ENCODE data around the gene PALM. TPM values are rescaled to one million over a fixed set of nuclear protein-coding genes. Genes with fewer than 3 reads are reported as not detected.

PALM gene
- total RNA-seq, 1 experiment from 2014 or later: 18.5 TPM

DNA sequence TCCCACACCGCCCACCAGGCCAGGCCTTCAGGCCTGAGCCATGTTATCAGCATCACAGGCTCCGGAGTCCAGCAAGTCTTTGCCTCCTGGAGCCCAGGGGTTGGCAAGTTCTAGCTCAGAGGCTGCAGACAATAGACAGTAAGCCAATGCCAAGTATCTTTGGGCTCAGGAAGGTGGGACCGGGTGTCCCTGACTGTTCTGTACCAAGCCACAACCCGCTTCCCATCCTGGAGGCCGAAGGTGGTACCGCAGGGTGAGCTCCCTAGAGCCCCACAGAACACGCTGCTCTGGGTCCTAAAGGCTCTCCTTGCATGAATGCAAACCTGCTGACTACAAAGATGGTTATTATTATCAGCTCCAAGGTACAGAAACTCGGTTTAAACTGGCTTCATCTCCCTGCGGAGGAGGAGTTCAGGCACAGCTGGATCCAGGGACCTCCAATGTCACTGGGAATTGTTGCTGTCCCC lies 38.1 kb upstream of the PALM start:
- H2BK12ac ChIP-seq (ENCODE audit: insufficient read length, low read depth, low read length): no peak overlapping the region
- no peak overlapping the region for H4K8ac ChIP-seq (replicated peaks; ENCODE audit: insufficient read length, low read depth, low read length)
- H3K27me3 Mint-ChIP-seq (ENCODE audit: low read depth): peaks cover 52% of the 10 kb centered on the region
- H3K79me1 ChIP-seq (ENCODE audit: insufficient read depth, low read depth, low read length, poor library complexity, severe bottlenecking): no peaks in the 10 kb centered on the region
- no peaks in the 10 kb centered on the region for H3K23me2 ChIP-seq (ENCODE audit: insufficient read length, low read depth, low read length, poor library complexity, severe bottlenecking)
- no peak overlapping the region for H2BK5ac ChIP-seq (ENCODE audit: insufficient read length, low read length)
- no peak overlapping the region for H3K27ac Mint-ChIP-seq
- no peak overlapping the region for H3K4me2 ChIP-seq (ENCODE audit: insufficient read depth, insufficient read length, low read length)
- H3K4me1 ChIP-seq (ENCODE audit: insufficient read depth, low read length): no peaks in the 10 kb centered on the region
- H3K4me3 Mint-ChIP-seq: no peak overlapping the region
- no peak overlapping the region for H2BK20ac ChIP-seq (ENCODE audit: low read depth, low read length, poor library complexity, severe bottlenecking)
- no peak overlapping the region for H3K14ac ChIP-seq (ENCODE audit: insufficient read depth, low read length)
- no peaks in the 10 kb centered on the region for H3K27me3 ChIP-seq (ENCODE audit: insufficient read depth, low read length)
- H3K56ac ChIP-seq (ENCODE audit: insufficient read length, low read depth, low read length): no peak overlapping the region
- DNase-seq: peak; percentile 63
- no peak overlapping the region for H3K18ac ChIP-seq (ENCODE audit: insufficient read length, low read depth, low read length)
- no peaks in the 10 kb centered on the region for H3K9me3 ChIP-seq (ENCODE audit: control insufficient read depth, low read depth, low read length)
- no peaks in the 10 kb centered on the region for H3K79me2 ChIP-seq (ENCODE audit: insufficient read depth, low read length)
- no peak overlapping the region for H3T11ph ChIP-seq (ENCODE audit: low read length)
- no peak overlapping the region for H3K4ac ChIP-seq (ENCODE audit: low read depth, low read length)
- TF ChIP-seq, protein P1, sequence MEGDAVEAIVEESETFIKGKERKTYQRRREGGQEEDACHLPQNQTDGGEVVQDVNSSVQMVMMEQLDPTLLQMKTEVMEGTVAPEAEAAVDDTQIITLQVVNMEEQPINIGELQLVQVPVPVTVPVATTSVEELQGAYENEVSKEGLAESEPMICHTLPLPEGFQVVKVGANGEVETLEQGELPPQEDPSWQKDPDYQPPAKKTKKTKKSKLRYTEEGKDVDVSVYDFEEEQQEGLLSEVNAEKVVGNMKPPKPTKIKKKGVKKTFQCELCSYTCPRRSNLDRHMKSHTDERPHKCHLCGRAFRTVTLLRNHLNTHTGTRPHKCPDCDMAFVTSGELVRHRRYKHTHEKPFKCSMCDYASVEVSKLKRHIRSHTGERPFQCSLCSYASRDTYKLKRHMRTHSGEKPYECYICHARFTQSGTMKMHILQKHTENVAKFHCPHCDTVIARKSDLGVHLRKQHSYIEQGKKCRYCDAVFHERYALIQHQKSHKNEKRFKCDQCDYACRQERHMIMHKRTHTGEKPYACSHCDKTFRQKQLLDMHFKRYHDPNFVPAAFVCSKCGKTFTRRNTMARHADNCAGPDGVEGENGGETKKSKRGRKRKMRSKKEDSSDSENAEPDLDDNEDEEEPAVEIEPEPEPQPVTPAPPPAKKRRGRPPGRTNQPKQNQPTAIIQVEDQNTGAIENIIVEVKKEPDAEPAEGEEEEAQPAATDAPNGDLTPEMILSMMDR (conservative IDR thresholded peaks at IDR 0.05): peak; percentile 56
- H3K27ac ChIP-seq (ENCODE audit: insufficient read length, low read depth, low read length): no peak overlapping the region
- H3K9ac ChIP-seq (ENCODE audit: extremely low read depth, insufficient read length, low read length): no peak overlapping the region
- H3K4me1 Mint-ChIP-seq: peaks cover 0 to 4% of the 10 kb centered on the region in 2 experiments; a peak in 2 of 4 replicates
- H2BK15ac ChIP-seq (ENCODE audit: low read depth, low read length): no peak overlapping the region
- no peak overlapping the region for H3K23ac ChIP-seq (ENCODE audit: insufficient read length, low read depth, low read length)
- no peak overlapping the region for H4K5ac ChIP-seq (ENCODE audit: insufficient read length, low read depth, low read length)
- no peaks in the 10 kb centered on the region for H3K36me3 Mint-ChIP-seq (ENCODE audit: insufficient read depth in 1 of 3, low read depth in 3 of 3)
- H2BK120ac ChIP-seq (ENCODE audit: low read depth, low read length, poor library complexity, severe bottlenecking): no peak overlapping the region
- peaks cover 10 to 12% of the 10 kb centered on the region in 2 experiments for H3K9me3 Mint-ChIP-seq
- H2AK5ac ChIP-seq (ENCODE audit: insufficient read length, low read length): no peak overlapping the region
- H2AFZ ChIP-seq (ENCODE audit: low read length): no peak overlapping the region
- WGBS (ENCODE audit: extremely low coverage, insufficient read length, low lambda C conversion rate): no CpG with 5 or more reads among the region's 9 CpGs
- no peak overlapping the region for H4K91ac ChIP-seq (ENCODE audit: insufficient read length, low read depth, low read length)
- H4K20me1 ChIP-seq (ENCODE audit: control insufficient read depth, insufficient read depth, insufficient read length): no peaks in the 10 kb centered on the region
